ENCODE measurements around the gene NEDD4L. TPM values are rescaled to one million over a fixed set of nuclear protein-coding genes. Genes with fewer than 3 reads are reported as not detected.

NEDD4L gene
- total RNA-seq, 1 donor from 2014 or later: 95.9 TPM

DNA sequence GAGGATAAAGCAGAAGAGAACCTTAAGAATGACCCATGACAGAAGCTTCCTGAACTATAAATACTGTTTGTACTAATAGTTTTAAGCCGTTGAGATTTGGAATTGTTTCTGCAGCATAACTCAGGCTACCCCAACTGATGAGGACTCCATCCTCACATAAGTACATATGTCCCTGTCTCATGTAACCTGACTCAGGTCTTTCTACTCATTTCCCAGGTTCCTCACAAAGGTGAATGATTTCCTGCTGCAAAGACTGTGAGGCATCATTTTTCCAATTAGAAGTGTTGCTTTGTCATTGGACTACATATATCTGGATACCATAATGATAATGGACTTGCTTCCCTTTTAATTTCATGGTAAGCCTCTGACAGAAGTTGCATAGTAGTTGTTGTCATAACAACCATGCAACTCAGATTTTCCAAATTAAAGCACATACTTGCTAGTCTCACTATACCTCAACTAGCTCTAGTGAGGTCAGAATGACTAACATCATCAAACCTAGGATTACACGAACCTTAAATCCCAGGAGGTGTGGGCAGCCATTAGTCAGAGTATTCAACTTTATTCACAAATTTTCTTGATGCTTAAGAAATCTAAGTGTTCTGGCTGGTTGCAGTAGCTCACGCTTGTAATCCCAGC lies 38.0 kb upstream of the NEDD4L start:
- TF ChIP-seq, protein P1, sequence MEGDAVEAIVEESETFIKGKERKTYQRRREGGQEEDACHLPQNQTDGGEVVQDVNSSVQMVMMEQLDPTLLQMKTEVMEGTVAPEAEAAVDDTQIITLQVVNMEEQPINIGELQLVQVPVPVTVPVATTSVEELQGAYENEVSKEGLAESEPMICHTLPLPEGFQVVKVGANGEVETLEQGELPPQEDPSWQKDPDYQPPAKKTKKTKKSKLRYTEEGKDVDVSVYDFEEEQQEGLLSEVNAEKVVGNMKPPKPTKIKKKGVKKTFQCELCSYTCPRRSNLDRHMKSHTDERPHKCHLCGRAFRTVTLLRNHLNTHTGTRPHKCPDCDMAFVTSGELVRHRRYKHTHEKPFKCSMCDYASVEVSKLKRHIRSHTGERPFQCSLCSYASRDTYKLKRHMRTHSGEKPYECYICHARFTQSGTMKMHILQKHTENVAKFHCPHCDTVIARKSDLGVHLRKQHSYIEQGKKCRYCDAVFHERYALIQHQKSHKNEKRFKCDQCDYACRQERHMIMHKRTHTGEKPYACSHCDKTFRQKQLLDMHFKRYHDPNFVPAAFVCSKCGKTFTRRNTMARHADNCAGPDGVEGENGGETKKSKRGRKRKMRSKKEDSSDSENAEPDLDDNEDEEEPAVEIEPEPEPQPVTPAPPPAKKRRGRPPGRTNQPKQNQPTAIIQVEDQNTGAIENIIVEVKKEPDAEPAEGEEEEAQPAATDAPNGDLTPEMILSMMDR (conservative IDR thresholded peaks at IDR 0.05; ENCODE audit: low read depth, low read length): no peak
- no peak overlapping the region for H3K4me3 ChIP-seq (ENCODE audit: low read depth, low read length)
- DNase-seq (ENCODE audit: low read depth): no peak

DNA sequence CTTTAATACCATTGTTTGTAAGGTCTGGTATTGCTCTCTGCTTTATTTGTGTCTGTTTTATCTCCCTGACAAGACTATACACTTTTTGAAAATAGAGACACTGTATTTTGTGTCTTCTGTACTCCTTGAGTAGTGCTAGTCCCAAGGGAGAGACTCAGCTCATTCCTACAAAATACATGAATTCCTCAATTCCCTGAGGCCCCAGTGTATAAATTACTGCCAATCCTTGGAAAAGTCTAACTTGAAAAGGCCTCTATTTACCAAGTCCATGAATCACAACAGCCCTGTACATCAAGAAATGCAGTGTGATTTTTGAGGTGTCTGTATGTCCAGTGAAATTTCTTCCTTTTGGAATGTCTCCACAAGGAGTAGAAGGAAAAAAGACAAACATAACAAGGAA lies 34.9 kb upstream of the NEDD4L start:
- DNase-seq (ENCODE audit: low read depth): no peak
- TF ChIP-seq, protein P1 (conservative IDR thresholded peaks at IDR 0.05; ENCODE audit: low read depth, low read length): no peak
- H3K4me3 ChIP-seq (ENCODE audit: low read depth, low read length): no peak overlapping the region

DNA sequence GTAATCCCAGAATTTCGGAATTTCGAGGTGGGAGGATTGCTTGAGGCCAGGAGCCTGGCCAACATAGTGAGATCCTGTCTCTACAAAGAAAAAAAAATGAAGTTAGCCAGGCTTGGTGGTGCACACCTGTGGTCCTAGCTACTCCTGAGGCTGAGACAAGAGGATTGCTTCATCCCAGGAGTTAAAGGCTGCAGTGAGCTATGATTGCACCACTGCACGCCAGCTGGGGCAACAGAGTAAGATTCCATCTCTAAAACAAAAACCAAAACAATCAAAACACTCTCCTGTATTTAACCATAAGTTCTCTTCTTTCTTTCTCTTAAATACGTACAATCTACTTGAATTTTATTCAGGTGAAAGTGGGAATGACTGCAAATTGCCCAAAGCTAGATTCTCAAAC lies 33.8 kb upstream of the NEDD4L start:
- TF ChIP-seq, protein P1 (conservative IDR thresholded peaks at IDR 0.05; ENCODE audit: low read depth, low read length): no peak
- no peak for DNase-seq (ENCODE audit: low read depth)

DNA sequence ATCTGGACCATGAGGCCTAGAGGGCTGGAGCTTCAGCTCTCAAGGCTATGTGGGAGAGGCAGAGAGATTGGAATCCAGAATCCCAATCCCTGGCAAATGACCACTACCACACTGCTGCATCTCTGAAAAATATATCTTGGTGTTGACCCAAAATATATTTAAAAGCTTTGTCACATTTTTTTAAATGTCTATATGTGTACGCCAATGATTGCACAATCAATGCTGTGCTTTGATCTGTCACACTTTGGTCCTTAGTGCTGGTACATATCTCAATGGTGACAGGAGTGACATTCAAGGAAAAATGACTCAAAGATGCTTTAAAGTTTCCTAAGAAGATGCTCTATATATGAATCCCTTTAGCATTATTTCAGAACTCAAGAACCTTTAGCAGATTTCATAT lies 31.7 kb upstream of the NEDD4L start:
- H3K4me3 ChIP-seq (ENCODE audit: low read depth, low read length): no peak overlapping the region
- TF ChIP-seq, protein P1 (conservative IDR thresholded peaks at IDR 0.05; ENCODE audit: low read depth, low read length): no peak
- DNase-seq (ENCODE audit: low read depth): no peak

More for the DNA sequence above, 33.8 kb upstream of the NEDD4L start:
- no peak overlapping the region for H3K4me3 ChIP-seq (ENCODE audit: low read depth, low read length)

DNA sequence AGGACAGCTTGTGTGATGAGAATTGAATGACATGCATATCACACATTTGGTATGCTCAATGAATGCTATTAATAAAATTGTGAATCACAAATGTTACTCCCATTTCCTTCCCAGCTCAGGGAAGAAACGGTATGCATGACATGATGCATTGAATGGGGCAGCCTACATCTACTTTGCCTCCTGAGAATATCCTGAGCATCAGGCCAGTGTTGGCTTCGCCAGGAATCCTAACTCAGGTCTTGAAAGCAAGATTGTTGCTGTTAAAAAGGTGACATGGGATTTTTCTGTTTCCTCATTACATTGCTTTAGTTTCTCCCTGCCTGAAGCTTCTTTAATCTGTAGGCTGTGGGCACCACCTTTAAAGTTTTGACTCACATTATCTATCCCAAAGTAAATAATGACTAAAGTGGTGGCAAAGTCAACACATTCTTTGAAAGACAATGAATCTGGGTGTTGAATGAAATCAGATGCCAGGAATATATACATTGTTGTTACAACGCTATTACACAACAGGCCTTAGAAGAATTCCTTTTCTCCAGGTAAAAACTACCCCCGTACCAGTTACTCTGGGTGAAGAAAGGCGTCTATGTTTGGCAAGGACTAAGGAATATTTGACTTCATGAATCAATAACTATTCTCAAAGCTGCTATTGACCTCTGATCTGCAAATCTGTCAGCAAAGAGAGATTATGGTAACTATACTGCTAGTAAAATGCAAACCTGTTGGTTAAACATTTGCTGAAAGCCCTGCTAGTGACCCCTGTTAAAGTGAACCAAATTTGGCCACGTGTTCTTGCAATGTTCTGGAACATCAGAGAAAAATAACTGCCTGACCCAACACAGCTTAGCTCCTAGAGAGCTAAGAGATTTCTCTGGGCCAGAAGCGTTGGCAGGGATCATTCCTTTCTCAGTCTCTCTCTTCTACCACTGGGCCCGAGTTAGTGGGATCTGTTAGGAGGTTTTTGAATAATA lies 30.5 kb upstream of the NEDD4L start:
- no peak overlapping the region for H3K4me3 ChIP-seq (ENCODE audit: low read depth, low read length)
- DNase-seq (ENCODE audit: low read depth): peak; percentile 25

DNA sequence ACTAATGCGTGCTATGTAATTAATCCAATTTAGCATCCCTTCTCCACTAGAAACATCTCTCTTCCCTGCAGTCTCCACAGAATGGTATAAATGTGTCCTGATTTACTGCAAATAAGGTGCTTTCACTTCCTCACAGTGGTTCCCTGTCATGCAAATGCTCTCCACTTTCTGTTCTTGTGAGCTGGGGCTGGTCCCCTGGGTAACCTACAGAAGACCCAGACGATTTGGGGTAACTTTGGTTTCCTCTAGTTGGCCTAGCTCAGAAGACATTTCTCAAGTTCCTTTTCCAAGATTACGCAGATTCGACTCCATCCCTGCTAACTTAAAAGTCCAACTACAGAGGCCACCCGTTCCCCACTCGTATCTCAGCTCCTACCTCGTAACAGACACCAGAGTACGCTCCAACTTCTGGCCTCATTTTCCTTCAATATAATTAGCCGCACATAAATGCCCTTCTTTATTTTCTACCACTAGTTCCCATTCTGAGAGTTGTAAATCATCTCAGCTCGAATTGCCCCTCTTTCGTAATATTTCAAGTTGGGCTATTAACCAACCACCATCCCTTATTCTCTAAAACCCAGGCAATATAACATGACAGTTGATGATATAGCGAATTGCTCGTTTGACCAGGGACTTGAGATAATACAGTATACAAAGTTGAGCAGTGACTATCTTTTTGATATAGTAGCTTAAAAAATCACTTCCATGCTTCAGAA lies 28.8 kb upstream of the NEDD4L start:
- H3K4me3 ChIP-seq (ENCODE audit: low read depth, low read length): no peak overlapping the region
- no peak for DNase-seq (ENCODE audit: low read depth)
- TF ChIP-seq, protein P1 (conservative IDR thresholded peaks at IDR 0.05; ENCODE audit: low read depth, low read length): no peak

More for the DNA sequence above, 30.5 kb upstream of the NEDD4L start:
- TF ChIP-seq, protein P1 (conservative IDR thresholded peaks at IDR 0.05; ENCODE audit: low read depth, low read length): no peak

Measured in epithelial cell of proximal tubule (primary cell).